Omental fat pad (tissue), 4 donors: Measurements from ENCODE around the gene CAMK2A. TPM values are rescaled to one million over a fixed set of nuclear protein-coding genes. Genes with fewer than 3 reads are reported as not detected.

ENCODE experiments used
- ATAC-seq: fragments of 150-250 bp; one replicate; pipeline ENCODE4 v1.9.1; 2016; ENCODE audit warnings: mild to moderate bottlenecking, moderate library complexity; ENCODE audit not compliant: low FRiP score
- DNase-seq: peaks from one replicate; pipeline ENCODE4 v3.0.0-alpha.2; 2019; ENCODE audit warnings: low spot score
- total RNA-seq, 4 donors: library from RNA; depleted of rRNA; stranded (reverse); fragments of >200 nt; gene quantifications; one replicate each; pipeline ENCODE4 v1.1.0, GENCODE V29; 2016
- TF ChIP-seq, protein P1 (sequence below), 3 donors: fragments of 450-650 bp; IDR thresholded peaks; one replicate each; pipeline ENCODE4 v1.5.1; 2016 to 2017; ENCODE audit warnings: antibody characterized with exemption in 3 of 3, mild to moderate bottlenecking in 3 of 3, moderate library complexity in 2 of 3

The CAMK2A gene
- total RNA-seq, 4 donors from 2014 or later = 0.28 to 2.9 TPM; not detected in 2

DNA sequence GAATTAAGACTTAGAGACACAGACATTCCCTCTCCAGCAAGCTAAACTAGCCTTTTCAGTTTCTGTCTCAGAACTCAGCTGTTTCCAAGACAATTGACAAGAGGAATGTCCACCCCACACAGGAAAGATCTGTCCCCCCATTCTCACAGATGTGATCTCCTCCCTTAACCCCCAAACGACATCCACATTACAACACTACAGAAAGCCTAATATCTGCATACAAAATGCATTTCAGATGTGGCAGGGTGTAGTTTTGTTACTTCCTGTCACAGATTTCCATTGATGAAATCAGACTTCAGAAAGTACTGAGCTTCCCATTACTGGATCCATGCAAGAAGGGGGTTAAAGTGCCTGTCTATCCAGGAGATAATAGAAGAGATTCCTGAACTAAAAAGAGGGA, 16.0 kb upstream of the CAMK2A start:
- ATAC-seq (no peak), DNase-seq (no peak)
- TF ChIP-seq, protein P1, sequence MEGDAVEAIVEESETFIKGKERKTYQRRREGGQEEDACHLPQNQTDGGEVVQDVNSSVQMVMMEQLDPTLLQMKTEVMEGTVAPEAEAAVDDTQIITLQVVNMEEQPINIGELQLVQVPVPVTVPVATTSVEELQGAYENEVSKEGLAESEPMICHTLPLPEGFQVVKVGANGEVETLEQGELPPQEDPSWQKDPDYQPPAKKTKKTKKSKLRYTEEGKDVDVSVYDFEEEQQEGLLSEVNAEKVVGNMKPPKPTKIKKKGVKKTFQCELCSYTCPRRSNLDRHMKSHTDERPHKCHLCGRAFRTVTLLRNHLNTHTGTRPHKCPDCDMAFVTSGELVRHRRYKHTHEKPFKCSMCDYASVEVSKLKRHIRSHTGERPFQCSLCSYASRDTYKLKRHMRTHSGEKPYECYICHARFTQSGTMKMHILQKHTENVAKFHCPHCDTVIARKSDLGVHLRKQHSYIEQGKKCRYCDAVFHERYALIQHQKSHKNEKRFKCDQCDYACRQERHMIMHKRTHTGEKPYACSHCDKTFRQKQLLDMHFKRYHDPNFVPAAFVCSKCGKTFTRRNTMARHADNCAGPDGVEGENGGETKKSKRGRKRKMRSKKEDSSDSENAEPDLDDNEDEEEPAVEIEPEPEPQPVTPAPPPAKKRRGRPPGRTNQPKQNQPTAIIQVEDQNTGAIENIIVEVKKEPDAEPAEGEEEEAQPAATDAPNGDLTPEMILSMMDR (IDR thresholded peaks at IDR 0.05) = no peak

DNA sequence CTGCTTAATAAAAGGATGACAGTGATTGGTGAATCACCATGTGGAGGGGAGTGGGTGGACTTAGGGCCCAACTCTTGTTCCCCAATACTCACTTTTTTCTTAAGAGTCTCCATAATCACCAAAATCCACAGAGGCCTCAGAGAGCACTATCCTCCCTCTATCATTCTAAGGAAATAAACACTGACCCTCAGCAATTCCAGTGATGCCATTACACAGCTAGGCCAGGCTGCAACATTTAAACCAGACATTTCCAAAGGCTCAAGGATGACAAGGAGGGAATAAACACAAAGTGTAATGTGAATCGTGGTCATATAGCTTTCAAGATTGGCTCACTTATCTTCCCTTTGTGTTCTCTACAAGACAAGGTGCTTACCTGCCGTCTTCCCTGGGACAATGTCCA, 15.5 kb upstream of the CAMK2A start:
- DNase-seq (no peak), ATAC-seq (no peak)
- TF ChIP-seq, protein P1 (IDR thresholded peaks at IDR 0.05) = no peak

GRCh38 chr5:150304481-150305081, 15.0 kb upstream of the CAMK2A start:
- DNase-seq = no peak
- ATAC-seq = no peak
- TF ChIP-seq, protein P1 (IDR thresholded peaks at IDR 0.05) = no peak

DNA sequence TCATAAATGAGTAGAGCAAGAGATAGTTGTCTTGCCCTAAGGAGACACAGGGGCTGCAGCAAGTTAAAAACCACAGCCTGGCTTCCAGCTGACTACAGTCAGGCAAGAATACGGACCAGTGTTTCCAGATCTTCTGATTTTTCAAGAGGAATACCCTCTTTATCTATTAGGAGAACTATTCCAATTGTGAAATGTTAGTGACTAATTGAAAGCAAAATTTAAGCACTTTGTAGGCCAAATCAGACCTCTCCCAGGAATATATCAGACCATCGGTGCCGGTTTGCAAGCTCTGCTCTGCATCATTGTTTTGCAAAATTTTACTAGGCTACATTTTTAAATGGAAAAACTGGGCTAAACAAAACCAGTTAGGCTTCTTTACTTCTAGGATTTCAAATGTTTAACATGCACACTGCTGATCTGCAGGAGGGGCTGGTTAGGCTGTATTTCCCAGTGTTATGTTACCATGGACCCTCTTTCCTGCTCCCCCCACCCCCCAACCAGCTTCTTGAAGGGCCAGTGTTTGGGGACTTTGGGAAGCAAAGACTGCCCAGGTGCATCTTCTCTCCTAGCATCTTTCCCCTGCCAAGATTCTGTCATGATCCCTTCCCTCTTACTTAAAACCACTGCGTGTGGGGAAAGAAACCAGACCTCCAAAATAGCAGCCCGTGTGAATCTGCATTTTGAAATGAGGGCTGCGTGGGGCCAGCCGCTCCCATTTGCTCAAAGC, 14.2 kb upstream of the CAMK2A start:
- ATAC-seq (peak; percentile 31), DNase-seq (no peak)
- TF ChIP-seq, protein P1 (IDR thresholded peaks at IDR 0.05) = no peak

- no peak for ATAC-seq
- TF ChIP-seq, protein P1 (IDR thresholded peaks at IDR 0.05) = no peak
- DNase-seq = no peak
These were observed 13.6 kb upstream of the CAMK2A start for GRCh38 chr5:150303070-150303615.

DNA sequence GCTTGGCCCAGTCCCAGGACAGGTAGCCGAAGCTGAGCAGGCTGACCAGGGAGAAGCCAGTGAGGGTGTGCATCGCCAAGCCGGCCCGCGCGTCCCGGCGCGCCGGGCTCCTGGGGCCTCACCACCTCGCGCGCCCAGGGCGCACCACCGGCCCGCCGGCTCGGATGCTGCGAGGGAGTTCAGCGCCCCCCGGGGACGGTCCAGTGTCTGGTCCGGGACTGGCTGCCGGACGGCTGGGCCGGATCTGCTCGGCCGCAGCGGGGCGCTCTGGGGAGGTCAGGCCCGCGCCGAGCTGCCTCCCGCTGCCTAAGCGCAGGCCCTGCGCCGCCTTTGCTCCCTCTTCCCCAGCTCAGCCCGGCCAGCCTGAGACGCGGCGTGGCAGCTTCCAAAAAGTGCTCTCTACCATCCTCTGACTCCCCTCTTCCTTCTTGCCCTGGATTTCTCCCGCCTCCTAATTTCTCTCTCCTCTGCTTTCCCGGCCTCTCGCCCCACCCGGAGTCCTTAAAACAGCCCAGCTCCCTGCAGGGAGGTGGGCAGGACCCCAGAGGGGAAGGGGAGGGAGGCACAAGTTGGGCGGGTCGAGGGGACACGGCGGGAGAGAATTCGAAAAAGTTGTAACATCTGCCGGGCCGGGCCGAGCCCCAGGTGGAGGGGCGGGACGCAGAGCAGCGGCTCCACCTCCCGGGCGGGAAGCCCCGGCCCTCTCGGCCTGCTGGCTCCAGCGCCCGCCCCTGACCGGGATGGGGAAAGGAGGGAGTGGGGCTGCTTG, 12.9 kb upstream of the CAMK2A start, which contains the start of gene ARSI:
Gene ARSI (minus strand): TSS at position 605 of the 769 bp plus-strand sequence. CDS start 532 bp downstream, at position 73.
- ATAC-seq = peak; percentile 71
- no peak for DNase-seq
- TF ChIP-seq, protein P1 (IDR thresholded peaks at IDR 0.05) = no peak
